Esophagus mucosa (tissue), 1 donor: ENCODE measurements around the gene OR2T11. TPM values are rescaled to one million over a fixed set of nuclear protein-coding genes. Genes with fewer than 3 reads are reported as not detected.
"Not testable (repeated sequence)": the region's sequence is repeated elsewhere in the genome, so short reads cannot be mapped to it uniquely, and the experiment has no call there.

Experiments used
- ATAC-seq: fragments of 200-7000 bp; cut with Tn5 transposase; one replicate; pipeline ENCODE4 v1.9.1; 2020
- total RNA-seq: library from RNA; stranded (reverse); gene quantifications from one replicate; pipeline ENCODE4 v1.2.4, GENCODE V29; 2023
- donor health status: DM: yes; HTN: yes; CAD: no.

The OR2T11 gene
- total RNA-seq, 1 donor from 2014 or later, result not detected

GRCh38 chr1:248618119-248618518 is 16.8 kb downstream of the OR2T11 start:
- ATAC-seq, result no peak

- ATAC-seq, result no peak
Measured at GRCh38 chr1:248613742-248614141, 21.1 kb downstream of the OR2T11 start.

DNA sequence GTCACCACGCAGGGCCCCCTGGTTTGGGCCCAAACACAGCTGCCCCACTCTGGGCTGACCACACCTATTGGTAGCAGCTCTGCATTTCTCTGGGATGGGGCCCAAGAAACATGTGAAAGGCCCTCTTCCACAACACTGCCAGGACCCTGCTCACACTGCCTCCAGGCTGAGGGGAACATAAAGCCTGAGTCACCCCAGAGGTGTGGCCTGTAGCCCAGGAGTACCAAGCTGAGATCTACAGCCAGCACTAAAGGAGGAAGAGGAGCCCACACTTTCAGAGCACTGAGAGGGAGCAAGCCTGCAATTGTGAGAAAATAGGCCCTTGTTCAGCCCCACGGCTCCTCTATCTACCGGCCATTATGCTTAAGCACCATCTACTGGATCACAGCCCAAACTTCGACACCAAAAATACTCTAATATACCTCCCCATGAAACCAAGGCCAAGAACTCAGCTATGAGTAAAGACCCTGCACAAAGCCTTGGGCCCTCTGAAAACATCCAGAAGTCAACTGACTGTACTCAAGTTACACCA is 22.9 kb downstream of the OR2T11 start:
- ATAC-seq, result no peak

GRCh38 chr1:248610301-248610700 is 24.6 kb downstream of the OR2T11 start:
- no peak for ATAC-seq

DNA sequence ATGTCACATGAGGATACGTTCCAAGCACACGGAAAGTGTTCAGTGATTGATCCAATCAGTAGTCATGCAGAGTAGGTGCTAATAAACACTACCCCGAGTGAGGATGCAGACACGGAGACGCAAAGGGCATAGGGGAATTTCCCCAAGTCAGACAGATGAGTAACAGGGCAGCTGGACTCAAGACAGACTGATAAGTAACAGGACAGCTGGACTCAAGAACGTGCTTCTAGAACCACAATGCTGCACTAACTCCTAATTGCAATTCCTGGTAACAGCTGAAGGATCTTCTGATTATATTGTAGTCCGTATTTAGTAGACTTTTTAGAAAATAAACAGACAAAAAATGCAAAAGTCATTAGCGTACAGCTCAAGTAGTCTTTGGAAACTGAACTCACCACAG is 35.5 kb downstream of the OR2T11 start:
- ATAC-seq, result no peak

GRCh38 chr1:248597589-248597988 is 37.3 kb downstream of the OR2T11 start, which contains the start of gene OR2T10:
OR2T10 (minus strand) TSS chr1:248597700; CDS start chr1:248593768, 3,932 bp downstream.
- ATAC-seq, result no peak

- ATAC-seq, result no peak
Measured at GRCh38 chr1:248596615-248597014, 38.3 kb downstream of the OR2T11 start.

- no peak for ATAC-seq
Measured at GRCh38 chr1:248593226-248593625, 41.7 kb downstream of the OR2T11 start.

GRCh38 chr1:248592655-248593054 is 42.2 kb downstream of the OR2T11 start:
- ATAC-seq, result no peak

DNA sequence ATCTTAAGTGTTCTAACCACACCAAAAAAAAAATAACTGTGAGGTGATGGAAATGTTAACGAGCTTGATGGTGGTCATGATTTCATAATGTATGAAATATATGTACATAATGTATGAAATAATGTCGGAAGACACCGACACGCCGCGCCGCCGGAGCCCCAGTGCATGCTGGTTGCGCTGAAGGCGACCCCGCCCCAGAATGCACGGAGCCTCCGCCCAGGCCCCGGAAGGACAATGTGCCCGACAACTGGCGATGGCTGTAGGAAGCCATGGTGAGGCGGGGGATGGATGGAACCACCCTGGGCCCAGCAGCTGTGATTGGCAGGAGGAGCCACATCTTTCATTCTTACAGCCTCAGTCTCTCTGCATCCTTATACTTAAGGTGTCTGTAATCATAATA is 44.8 kb downstream of the OR2T11 start:
- ATAC-seq, result no peak

DNA sequence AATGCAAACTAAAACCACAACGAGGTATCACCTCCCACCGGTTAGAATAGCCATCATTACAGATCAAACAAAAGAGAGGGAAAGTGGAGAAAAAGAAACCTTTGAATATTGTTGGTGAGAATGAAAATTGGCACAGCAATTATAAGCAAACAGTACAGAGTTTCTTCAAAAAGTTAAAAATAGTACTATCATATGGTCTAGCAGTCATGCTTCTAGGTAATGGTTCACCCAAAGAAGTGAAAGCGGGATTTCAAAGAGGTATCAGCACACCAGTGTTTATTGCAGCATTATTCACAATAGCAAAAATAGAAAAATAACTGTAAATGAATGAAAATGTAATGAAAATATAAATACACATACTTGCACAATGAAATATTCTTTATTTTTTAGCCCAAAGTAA is 45.6 kb downstream of the OR2T11 start:
- no peak for ATAC-seq

DNA sequence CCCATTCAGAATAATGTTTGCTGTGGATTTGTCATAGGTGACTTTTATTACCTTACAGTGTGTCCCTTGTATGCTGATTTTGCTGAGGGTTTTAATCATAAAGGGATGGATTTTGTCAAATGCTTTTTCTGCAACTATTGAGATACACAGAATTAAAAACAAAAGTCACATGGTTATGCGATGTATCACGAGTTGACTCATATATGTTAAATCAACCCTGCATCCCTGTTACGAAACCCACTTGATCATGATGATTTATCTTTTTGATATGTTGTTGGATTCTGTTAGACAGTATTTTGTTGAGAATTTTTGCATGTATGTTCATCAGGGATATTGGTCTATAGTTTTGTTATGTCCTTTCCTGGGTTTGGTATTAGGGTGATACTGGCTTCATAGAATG is 49.6 kb downstream of the OR2T11 start:
- ATAC-seq, result no peak

DNA sequence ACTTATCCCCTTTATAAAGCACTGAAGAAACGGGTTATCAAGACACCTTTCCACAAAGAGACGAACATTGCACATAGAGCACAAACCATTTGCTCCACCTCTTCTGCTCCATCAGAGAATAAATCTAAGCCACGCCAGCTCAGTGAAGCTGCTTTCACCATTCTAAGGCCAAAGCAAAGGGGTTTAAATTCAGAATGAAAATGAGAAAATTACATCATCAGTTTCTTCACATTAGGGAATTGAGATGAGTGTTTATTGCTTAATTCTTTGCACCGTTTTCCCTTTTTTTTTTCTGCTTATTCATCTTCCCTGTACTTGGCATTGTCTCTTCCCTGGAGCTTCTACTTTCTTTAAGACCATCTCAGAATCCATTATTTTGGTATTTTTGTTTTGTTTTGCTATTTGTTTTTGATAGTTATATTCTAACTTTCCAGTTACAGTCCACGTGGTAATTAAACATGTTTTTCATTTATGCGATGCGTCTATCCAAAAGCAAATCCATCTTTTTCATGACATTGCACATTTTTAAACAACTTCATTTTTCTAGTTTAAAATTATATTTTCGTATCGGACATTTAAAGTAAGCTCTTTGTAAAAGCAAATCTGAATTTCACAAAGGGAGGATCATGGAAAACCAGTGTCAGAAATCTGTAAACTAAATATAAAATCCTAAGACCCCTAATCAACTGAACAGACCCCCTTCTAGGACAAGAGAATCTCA is 58.5 kb downstream of the OR2T11 start:
- no peak for ATAC-seq

DNA sequence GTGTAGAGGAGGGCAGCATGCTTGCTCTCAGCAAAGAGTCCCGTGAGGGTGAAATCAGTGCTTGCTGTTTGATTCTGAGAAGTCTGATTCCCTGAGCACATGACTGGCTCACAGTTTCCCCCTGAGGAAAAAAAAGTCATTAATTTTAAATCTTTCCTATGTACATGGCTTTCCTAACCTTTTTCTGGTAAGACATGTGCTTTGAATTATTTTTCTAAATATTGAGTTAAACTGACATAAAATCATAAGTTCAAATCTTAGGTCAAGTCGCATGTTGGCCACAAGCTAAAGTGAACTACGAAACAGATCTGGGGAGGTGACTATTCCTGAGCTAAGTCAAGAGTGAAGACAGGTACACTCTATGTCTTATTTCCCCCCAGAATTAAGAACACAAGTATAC is 60.2 kb downstream of the OR2T11 start, which contains the start of gene OR2T34:
Gene OR2T34, minus strand, starts transcription at position 101 of the 400 bp plus-strand sequence. Its CDS starts 0 bp downstream, at position 101.
- not testable (repeated sequence) for ATAC-seq

GRCh38 chr1:248573856-248574255 is 61.0 kb downstream of the OR2T11 start:
- not testable (repeated sequence) for ATAC-seq

Other genes with a start within 250 kb of the OR2T11 start
- not detected for gene OR2T1, start 232.0 kb downstream of the OR2T11 start, total RNA-seq
- gene OR2T2, start 189.5 kb downstream of the OR2T11 start, total RNA-seq, result not detected
- not detected for gene OR2T3, start 161.7 kb downstream of the OR2T11 start, total RNA-seq
- not detected for gene OR2T5, start 146.5 kb downstream of the OR2T11 start, total RNA-seq
- not detected for gene OR2G6, start 127.0 kb downstream of the OR2T11 start, total RNA-seq
- gene OR2T29, start 72.3 kb downstream of the OR2T11 start, total RNA-seq, result not detected
- gene OR2T34, start 60.3 kb downstream of the OR2T11 start, total RNA-seq, result not detected
- gene OR2T10, start 37.4 kb downstream of the OR2T11 start, total RNA-seq, result not detected
- gene OR2T35, start 10.2 kb upstream of the OR2T11 start, total RNA-seq, result not detected
- not detected for gene OR2T27, start 20.4 kb upstream of the OR2T11 start, total RNA-seq
- gene OR14I1, start 67.7 kb upstream of the OR2T11 start, total RNA-seq, result not detected
- gene LYPD8, start 120.7 kb upstream of the OR2T11 start, total RNA-seq, result not detected
- 17.1 TPM for gene SH3BP5L, start 190.8 kb upstream of the OR2T11 start, total RNA-seq
- 16.8 TPM for gene ZNF672, start 203.1 kb upstream of the OR2T11 start, total RNA-seq
- 16.6 TPM for gene ZNF692, start 224.0 kb upstream of the OR2T11 start, total RNA-seq